HG02884 (cell line): ENCODE results near the gene S100Z.
"Not testable (repeated sequence)": the region's sequence is repeated elsewhere in the genome, so short reads cannot be mapped to it uniquely, and the experiment has no call there.

Experiments
- ATAC-seq: cut with Tn5 transposase; IDR thresholded peaks from one replicate; pipeline ENCODE4 v1.9.1; 2021; ENCODE audit warnings: mild to moderate bottlenecking, moderate library complexity; ENCODE audit not compliant: unreplicated experiment

The S100Z gene

GRCh38 chr5:76867827-76868693, 18.2 kb downstream of the S100Z start:
- no peak for ATAC-seq

- ATAC-seq = no peak
Observed at GRCh38 chr5:76870046-76870445, 20.2 kb downstream of the S100Z start.

GRCh38 chr5:76874088-76874581, 24.3 kb downstream of the S100Z start:
- ATAC-seq = no peak

GRCh38 chr5:76888733-76889300, 39.0 kb downstream of the S100Z start:
- ATAC-seq = no peak

GRCh38 chr5:76893294-76893693, 43.5 kb downstream of the S100Z start:
- ATAC-seq = no peak

GRCh38 chr5:76896196-76896595, 46.4 kb downstream of the S100Z start:
- no peak for ATAC-seq

- no peak for ATAC-seq
Observed at GRCh38 chr5:76901522-76901921, 51.7 kb downstream of the S100Z start.

- ATAC-seq = no peak
Observed at GRCh38 chr5:76908166-76908565, 58.4 kb downstream of the S100Z start.

GRCh38 chr5:76910344-76910933, 60.6 kb downstream of the S100Z start:
- ATAC-seq = not testable (repeated sequence)

- ATAC-seq = not testable (repeated sequence)
Observed at GRCh38 chr5:76914671-76915070, 64.9 kb downstream of the S100Z start.

GRCh38 chr5:76918539-76918938, 68.7 kb downstream of the S100Z start:
- ATAC-seq = no peak

GRCh38 chr5:76920491-76920890, 70.7 kb downstream of the S100Z start:
- no peak for ATAC-seq

- ATAC-seq = no peak
Observed at GRCh38 chr5:76926329-76927105, 76.7 kb downstream of the S100Z start.

GRCh38 chr5:76927961-76928360, 78.1 kb downstream of the S100Z start:
- ATAC-seq = no peak

- ATAC-seq = no peak
Observed at GRCh38 chr5:76930083-76930482, 80.3 kb downstream of the S100Z start.

GRCh38 chr5:76938177-76938576, 88.4 kb downstream of the S100Z start:
- ATAC-seq = no peak

GRCh38 chr5:76941000-76941399, 91.2 kb downstream of the S100Z start:
- ATAC-seq = no peak

GRCh38 chr5:76941442-76941841, 91.6 kb downstream of the S100Z start:
- no peak for ATAC-seq

- ATAC-seq = no peak
Observed at GRCh38 chr5:76942581-76942980, 92.8 kb downstream of the S100Z start.

- no peak for ATAC-seq
Observed at GRCh38 chr5:76943006-76943405, 93.2 kb downstream of the S100Z start.

- ATAC-seq = no peak
Observed at GRCh38 chr5:76944638-76945037, 94.8 kb downstream of the S100Z start.
